T-helper 9 cell (primary cell): Measurements from ENCODE around the gene KRTAP10-8.
"Not testable (repeated sequence)": the region's sequence is repeated elsewhere in the genome, so short reads cannot be mapped to it uniquely, and the experiment has no call there.

ENCODE experiments used
- DNase-seq: peaks from one replicate; pipeline ENCODE4 v3.0.0-alpha.2; 2020
- total RNA-seq, 2 donors: gene quantifications; one replicate each; lab custom pipeline; 2026; lab: John Stamatoyannopoulos, UW

The KRTAP10-8 gene, protein sequence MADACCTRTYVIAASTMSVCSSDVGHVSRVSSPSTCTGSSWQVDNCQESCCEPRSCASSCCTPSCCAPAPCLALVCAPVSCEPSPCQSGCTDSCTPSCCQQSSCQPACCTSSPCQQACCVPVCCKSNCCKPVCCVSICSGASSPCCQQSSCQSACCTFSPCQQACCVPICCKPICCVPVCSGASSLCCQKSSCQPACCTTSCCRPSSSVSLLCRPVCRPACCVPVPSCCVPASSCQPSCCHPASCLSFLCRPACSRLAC
- total RNA-seq = 0 reads per million in 2 donors

DNA sequence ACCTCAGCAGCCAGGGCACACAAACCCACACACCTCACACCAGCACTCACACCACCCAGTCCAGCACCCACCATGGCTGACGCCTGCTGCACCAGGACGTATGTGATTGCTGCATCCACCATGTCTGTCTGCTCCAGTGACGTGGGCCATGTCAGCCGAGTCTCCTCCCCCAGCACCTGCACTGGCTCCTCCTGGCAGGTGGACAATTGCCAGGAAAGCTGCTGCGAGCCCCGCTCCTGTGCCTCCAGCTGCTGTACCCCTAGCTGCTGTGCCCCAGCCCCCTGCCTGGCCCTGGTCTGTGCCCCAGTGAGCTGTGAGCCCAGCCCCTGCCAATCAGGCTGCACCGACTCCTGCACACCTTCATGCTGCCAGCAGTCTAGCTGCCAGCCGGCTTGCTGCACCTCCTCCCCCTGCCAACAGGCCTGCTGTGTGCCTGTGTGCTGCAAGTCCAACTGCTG, at the start of gene KRTAP10-8:
Gene KRTAP10-8 (plus strand): TSS at position 51 of the 458 bp plus-strand sequence. CDS start 22 bp downstream, at position 73.
- DNase-seq = no peak

DNA sequence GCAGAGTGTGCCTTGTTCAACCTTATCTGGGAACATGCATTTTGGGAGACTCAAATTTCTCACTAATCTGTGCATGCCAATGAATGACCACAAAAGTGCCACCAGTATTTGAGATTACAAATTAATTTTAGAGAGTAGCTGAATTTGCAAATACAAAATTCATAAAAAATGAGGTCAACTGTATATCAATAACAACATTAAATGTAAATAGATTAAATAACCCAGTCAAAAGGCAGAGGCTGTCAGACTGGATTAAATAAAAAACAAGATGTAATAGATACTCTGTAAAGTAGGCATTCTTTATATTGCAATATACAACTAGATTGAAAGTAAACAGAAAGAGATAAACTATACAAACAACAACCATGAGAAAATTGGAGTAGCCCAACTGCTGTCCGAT, 47.8 kb upstream of the KRTAP10-8 start:
- DNase-seq = no peak

DNA sequence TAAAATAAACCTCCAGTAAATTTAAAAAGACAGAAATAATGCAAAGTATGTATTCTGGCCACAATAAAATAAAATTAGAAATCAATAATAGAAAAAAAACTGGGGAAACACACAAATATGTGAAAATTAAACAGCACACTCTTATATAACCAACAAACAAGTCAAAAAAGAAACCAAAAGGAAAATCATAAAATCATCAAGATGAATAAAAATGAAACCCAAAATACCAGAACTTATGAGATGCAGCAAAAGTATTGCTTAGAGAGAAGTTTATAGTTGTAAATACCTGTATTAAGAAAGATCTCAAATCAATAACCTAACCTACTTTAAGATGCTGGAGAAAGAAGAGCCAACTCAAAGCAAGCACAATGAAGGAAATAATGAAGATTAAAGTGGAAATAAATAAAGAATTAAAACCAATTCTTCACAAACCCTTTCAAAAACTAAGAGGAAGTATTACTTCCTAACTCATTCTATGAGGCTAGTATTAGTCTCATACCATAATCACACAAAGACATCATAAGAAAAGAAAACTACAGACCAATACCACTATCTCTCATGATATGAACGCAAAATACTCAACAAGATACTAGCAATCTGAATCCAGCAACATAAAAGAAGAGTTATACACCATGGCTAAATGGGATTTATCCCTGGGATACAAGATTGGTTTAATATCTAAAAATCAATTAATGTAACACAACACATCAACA, 46.8 kb upstream of the KRTAP10-8 start:
- no peak for DNase-seq

DNA sequence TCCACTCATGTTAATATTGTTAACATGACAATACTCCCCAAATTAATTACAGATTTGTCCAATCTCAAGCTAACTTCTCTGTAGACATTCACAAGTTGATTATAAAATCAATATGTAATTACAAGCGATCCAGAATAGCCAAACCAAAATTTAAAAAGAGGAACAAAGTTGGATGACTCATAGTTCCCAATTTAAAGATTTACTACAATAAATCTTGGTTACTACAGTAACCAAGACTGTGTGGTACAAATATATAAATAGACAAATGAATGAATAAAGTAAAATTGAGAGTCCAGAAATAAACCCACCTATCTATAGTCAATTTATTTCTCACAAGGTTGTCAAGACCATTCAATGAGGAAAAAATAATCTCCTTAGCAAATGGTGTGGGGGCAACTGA, 45.5 kb upstream of the KRTAP10-8 start:
- no peak for DNase-seq

DNA sequence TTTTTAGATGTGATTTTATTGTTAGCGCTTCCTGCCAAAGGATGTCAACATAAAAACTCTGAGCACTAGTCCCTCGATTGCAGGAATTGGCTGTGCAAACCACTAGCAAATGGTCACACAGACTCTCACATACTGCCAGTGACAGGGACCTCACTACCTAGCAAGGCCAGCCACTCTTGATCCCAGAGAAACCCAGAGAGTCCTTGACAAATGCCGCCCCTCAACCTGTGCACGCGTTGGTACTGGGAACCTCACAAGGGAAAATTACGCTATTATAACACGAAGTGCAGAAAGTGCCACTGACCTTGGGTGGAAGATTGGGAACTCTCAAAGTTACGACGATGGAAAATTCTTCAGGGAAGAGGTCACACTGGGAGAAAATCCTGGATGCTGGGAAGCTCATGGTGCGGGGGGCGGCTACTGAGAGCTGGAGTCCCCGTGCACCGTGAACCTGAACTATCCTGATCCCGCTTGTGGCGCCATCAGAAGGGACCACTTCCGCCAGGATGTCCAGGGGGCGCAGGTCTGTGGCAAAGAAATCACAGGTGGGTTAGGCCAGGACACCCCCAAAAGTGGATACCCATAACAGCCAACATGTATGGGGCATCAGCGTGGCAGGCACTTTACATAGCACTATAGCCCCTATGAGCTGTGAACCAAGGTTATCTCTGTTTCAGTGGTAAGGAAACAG, 44.3 kb upstream of the KRTAP10-8 start:
- no peak for DNase-seq

DNA sequence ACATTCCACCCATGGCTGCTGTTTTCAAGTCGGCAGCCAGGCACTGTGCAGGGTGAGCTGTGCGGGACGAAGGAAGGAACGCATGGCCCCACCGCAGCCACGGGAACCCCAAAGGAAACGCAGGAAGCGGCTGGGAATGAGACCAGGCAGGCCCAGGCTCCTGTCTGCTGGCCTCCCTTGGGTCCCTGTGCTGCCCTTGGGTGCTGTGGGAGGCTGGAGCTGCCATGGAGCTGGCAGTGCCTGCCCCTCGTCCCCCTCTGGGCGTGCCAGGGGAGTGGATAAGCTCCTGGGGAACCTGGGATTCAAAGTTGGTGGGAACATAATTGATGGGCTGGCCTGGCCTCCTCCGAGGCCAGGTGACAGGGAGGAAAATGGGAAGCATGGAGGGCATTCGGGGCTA, 43.6 kb upstream of the KRTAP10-8 start:
- DNase-seq = no peak

DNA sequence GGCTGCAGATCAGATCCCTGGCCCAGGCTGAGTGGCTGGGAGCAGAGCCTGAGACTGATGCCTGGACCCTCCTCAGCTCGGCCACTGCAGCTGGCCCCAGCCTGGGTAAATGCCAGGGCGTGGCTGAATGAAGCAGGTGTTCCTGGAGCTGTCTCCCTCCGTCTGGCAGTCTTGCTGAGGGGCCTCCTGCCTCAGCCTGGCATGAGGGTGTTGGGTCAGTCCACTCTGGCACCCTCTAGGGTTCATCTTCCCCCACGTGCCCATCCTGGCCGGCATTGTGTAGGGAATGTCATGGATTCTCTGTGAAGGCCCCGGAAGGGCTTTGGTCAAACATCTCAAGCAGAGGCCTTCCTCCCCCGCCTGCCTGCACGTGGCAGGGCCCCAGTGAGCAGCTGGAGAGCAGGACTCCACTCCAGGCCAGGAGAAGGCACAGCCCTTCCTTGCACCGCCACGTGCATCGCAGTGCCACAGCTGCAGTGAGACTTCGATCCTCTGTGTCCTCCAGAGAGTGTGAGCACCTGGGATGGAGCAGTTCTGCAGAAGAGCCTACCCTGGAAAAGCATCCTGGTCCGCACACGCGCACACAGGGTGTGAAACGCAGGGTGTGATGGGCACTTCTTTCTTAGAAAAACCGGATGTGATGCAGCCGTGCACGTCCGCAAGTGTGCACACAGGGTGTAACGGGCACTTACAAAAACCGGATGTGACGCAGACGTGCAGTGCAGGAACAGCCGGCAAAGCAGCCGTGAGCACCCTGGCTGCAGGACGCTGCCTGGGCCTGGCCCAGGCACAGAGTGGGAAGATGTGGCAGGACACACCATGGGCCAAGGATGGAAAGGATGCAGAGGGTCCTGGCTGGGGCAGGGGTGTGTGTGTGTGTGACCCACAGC, 43.0 kb upstream of the KRTAP10-8 start:
- no peak for DNase-seq

DNA sequence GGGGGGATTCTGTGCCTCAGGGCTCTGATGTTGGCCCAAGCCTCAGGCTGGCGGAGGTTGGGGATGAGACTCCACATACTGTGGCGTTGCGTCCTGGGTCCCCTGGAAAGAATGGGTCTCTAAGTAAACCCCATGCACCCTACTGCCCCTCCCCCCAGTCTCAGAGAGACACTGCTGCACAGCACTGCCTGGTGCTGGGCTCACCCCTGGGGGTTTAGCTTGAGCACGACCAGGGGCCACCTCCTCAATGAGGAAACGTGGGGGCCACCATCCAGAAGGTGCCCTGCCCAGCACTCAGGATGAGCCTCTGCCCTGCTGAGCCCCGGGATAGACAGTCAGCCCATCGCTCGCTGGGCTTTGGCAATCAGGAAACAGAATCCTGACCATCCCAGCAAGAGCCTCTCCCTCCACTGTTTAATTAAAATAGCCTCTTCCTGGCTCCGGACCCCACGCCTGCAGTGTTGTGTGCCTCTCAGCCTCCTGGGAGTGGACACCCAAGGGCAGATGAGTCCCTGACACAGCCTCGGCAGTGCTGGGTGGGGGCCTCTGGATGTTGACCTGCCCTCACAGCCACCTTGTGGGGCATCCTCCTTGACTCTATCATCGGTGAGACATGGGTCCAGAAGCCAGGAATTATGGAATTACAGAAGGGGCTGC, 41.9 kb upstream of the KRTAP10-8 start:
- no peak for DNase-seq

DNA sequence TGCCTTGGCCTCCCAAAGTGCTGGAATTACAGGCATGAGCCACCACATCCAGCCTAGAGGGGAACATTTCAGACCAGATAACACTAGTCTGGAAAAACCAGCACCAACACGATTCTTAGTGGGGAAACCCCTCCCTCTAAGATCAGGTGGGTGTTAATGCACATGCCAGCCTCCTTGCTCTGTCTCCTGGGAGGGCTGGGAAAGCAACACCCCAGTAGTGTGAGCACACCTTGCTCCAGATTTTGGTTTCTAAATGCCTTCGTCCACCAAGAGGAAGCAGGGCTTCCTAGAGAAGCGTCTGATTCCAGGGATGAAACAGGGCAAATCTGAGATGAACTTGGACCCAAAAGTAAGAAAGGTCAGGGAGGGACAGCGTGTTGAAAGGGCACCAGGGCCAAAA, 40.6 kb upstream of the KRTAP10-8 start:
- DNase-seq = no peak

DNA sequence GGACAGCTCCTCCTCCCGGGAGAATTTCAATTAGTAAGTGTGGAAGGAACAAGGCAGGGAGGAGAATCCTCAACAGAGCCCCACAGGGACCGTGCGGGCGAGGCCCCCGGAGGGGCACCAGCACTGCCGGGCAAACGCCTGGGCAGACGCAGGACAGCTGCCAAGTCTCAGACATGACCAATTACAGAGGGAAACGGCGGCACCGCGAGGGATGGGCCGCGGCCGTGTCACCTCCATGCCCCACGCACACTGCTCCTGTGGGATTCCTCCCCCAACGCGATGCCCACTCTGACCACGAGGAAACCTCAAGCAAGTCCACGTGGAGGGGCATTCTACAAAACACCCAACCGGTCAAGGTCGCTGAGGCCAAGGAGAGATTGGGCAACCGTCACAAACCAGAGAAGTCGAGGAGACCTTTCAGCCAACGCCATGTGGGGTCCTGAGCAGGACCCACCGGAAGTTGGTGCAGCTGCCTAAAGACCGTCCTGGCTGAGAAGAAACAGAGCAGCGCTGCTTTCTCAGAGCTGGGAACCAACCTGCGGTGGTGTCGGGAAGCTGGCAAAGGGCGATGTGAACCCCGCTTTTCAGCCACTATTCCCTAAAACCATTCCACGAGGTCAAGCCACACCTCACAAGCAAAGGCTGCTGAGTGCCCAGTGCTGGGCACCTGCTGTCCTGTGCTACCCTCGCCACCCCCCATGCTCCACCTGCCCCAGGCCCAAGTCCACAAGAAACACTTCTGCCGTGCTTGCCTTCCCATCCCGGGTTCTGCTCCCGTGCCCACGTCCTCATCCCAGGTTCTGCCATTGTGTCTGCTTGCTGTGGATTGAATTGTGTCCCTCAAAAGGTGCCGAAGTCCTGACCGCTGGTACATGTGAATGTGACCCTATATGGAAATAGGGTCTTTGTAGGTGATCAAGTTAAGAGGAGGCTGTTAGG, 39.8 kb upstream of the KRTAP10-8 start:
- DNase-seq = no peak

DNA sequence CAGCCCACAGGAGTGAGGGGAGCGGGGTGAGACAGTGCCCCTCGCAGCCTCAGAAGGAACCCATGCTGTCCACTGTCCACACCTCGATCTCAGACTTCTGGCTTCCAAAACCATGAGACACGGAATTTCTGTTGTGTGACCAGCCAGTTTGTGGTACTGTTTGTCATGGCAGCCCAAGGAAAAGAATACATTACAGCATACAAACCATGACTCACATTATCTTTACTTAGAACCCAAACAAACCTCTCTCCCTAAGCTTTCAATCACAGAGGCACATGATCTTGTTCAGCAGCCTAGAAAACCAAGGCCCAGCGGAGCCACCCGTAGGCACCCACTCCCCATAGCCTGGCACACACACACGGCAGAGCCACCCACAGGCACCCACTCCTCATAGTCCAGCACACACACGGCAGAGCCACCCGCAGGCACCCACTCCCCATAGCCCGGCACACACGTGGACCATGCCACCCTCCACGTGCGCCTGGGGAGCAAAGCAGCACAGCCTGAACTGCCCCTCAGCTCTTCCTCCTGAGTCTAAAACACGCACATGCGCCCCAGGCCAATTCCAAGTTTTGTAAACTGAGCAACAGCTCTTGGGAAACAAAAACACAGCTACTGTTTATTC, 38.8 kb upstream of the KRTAP10-8 start:
- DNase-seq = no peak

DNA sequence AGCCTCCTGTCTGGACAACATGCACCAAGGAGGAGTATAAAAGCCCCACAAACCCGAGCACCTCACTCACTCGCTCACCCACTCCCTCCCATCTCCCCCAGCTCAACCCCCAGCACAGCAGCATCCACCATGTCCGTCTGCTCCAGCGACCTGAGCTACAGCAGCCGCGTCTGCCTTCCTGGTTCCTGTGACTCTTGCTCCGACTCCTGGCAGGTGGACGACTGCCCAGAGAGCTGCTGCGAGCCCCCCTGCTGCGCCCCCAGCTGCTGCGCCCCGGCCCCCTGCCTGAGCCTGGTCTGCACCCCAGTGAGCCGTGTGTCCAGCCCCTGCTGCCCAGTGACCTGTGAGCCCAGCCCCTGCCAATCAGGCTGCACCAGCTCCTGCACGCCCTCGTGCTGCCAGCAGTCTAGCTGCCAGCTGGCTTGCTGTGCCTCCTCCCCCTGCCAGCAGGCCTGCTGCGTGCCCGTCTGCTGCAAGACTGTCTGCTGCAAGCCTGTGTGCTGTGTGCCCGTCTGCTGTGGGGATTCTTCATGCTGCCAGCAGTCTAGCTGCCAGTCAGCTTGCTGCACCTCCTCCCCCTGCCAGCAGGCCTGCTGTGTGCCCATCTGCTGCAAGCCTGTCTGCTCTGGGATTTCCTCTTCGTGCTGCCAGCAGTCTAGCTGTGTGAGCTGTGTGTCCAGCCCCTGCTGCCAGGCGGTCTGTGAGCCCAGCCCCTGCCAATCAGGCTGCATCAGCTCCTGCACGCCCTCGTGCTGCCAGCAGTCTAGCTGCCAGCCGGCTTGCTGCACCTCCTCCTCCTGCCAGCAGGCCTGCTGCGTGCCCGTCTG, 38.0 kb upstream of the KRTAP10-8 start, which contains the start of gene KRTAP10-4:
Gene KRTAP10-4 (plus strand): TSS at position 100 of the 827 bp plus-strand sequence. CDS start 30 bp downstream, at position 130.
- DNase-seq = not testable (repeated sequence)

DNA sequence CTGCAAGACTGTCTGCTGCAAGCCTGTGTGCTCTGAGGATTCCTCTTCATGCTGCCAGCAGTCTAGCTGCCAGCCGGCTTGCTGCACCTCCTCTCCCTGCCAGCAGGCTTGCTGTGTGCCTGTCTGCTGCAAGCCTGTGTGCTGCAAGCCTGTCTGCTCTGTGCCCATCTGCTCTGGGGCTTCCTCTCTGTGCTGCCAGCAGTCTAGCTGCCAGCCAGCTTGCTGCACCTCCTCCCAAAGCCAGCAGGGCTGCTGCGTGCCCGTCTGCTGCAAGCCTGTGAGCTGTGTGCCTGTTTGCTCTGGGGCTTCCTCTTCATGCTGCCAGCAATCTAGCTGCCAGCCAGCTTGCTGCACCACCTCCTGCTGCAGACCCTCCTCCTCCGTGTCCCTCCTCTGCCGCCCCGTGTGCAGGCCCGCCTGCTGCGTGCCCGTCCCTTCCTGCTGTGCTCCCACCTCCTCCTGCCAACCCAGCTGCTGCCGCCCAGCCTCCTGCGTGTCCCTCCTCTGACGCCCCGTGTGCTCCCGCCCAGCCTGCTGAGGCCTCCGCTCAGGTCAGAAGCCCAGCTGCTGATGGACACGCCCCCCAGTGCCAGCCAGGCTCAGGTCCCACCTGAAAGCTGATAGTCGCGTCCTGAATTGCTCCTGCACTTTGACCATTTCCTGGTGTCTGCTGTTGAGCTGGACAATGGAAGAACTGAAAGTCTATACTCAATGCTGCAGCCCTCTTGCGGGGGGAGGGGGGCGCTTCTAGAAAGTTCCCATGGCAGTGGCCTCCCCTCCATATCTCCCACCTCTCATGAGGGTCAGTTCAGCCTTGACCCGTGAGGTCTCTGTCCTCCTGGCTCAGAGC, 37.2 kb upstream of the KRTAP10-8 start:
- DNase-seq = no peak

DNA sequence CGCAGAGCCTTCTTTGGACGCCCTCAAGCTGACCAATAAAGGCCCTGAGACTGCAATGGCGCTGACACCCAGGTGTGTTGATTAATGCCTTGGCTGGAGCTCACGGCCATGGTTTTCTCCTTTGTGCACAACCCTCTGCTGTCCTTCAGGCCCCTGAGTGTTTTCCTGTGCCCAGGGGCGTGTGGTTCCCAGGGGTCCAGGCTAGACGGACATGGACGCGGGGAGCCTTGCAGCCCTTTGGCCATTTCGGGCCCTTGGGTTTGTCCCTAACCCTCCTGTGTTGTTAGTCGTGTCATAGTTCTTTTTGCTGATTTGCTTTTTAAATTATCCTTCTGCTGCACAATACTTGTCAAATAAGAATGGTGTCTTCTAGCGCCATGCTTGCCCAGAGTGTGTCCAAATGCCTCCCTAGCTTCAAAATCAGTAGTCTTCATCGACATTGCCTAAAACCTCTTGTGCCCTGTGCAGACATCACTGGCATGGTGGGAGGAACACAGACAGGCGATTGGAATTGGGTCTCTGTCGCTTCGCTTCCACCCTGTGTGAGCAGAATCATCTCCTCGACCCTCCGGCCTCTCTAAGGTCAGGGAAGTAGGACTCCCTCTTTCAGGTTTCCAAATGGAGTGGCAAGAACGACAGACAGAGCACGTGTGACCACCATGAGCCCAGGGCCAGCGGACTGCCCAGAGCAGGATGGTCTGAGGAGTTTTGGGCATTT, 36.4 kb upstream of the KRTAP10-8 start:
- DNase-seq = no peak

DNA sequence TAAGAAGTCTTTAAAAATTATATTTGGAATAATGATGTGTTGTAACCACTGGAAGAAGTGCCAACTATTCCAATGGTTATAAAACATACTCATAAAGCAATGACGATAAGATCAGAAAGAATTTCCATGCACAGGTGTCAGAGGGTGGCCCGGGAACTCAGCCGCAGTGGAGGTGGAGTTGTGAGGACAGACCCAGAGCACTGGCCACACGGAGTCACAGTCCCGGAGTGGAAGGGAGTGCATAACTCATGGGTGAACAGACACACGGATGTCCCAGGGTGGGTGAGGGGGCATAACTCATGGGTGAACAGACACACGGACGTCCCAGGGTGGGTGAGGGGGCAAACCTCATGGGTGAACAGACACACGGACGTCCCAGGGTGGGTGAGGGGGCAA, 35.9 kb upstream of the KRTAP10-8 start:
- no peak for DNase-seq

DNA sequence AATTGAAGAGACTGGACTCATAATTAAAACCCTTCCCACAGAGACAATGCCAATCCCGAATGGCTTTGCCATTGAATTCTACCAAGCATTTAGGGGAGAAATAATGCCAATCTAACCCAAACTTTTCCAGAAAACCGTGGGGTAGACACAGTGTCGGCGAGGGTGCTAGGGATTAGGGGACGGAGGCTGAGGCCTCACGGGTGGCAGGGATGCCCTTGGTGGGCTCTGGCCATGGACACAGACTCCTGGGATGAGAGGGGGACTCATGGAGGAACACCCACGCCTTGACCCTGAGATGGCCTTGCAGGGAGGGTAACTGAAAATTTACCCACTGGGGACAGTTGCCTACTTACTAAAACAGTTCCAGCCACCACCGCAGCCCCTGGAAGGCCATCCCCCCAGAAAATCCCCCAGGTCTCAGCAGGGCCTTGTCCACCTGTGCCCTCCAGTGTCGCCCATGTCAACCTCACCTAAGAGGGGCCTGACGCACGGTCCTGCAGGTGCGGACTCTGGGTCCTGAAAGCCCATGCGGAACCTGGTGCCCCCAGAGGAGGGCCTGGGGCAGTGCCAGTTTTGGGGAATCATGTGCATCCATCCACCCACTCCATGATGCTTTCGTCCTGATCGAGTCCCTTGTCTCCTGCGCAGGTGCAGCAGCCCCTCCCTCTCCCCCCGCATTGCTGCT, 33.4 kb upstream of the KRTAP10-8 start:
- DNase-seq = no peak
